DMS 273 treated with DMSO at 0.1 percent for 48 hours (cell line): ENCODE data around the gene F2R.
"Not testable (repeated sequence)": the region's sequence is repeated elsewhere in the genome, so short reads cannot be mapped to it uniquely, and the experiment has no call there.

Experiments
- DNase-seq: peaks from one replicate; lab custom pipeline; 2025; lab: John Stamatoyannopoulos, UW

Gene F2R

GRCh38 chr5:76720988-76721569, 5.2 kb downstream of the F2R start:
- no peak for DNase-seq

- DNase-seq = no peak
These were observed 7.3 kb downstream of the F2R start for GRCh38 chr5:76723266-76723665.

- no peak for DNase-seq
These were observed 8.0 kb downstream of the F2R start for GRCh38 chr5:76723906-76724305.

- no peak for DNase-seq
These were observed 8.9 kb downstream of the F2R start for GRCh38 chr5:76724871-76725270.

GRCh38 chr5:76728965-76729364, 13.0 kb downstream of the F2R start:
- DNase-seq = no peak

GRCh38 chr5:76729373-76730290, 13.7 kb downstream of the F2R start:
- DNase-seq = no peak

GRCh38 chr5:76732405-76733048, 16.6 kb downstream of the F2R start:
- DNase-seq = no peak

GRCh38 chr5:76733049-76733417, 17.1 kb downstream of the F2R start:
- no peak for DNase-seq

- no peak for DNase-seq
These were observed 20.0 kb downstream of the F2R start for GRCh38 chr5:76735762-76736545.

GRCh38 chr5:76736679-76737556, 21.0 kb downstream of the F2R start:
- DNase-seq = no peak

- no peak for DNase-seq
These were observed 21.9 kb downstream of the F2R start for GRCh38 chr5:76737846-76738245.

GRCh38 chr5:76741506-76741905, 25.6 kb downstream of the F2R start:
- DNase-seq = not testable (repeated sequence)

- DNase-seq = no peak
These were observed 26.7 kb downstream of the F2R start for GRCh38 chr5:76742583-76742982.

GRCh38 chr5:76744632-76745031, 28.7 kb downstream of the F2R start:
- DNase-seq = no peak

GRCh38 chr5:76745670-76746069, 29.7 kb downstream of the F2R start:
- no peak for DNase-seq

- DNase-seq = no peak
These were observed 30.8 kb downstream of the F2R start for GRCh38 chr5:76746677-76747076.

- no peak for DNase-seq
These were observed 31.8 kb downstream of the F2R start for GRCh38 chr5:76747706-76748105.

GRCh38 chr5:76751291-76751690, 35.4 kb downstream of the F2R start:
- no peak for DNase-seq

GRCh38 chr5:76754668-76755078, 38.7 kb downstream of the F2R start:
- DNase-seq = no peak

GRCh38 chr5:76755779-76756637, 40.1 kb downstream of the F2R start:
- DNase-seq = no peak
